Chondrocyte (in vitro differentiated cells): ENCODE measurements around the gene SMURF2. TPM values are rescaled to one million over a fixed set of nuclear protein-coding genes. Genes with fewer than 3 reads are reported as not detected.

Source experiments
- DNase-seq: peaks from one replicate; pipeline ENCODE4 v3.0.0; 2021; ENCODE audit warnings: mixed read lengths, low spot score
- H3K27ac Mint-ChIP-seq: one replicate; pipeline ENCODE4 v1.8.0; 2021; ENCODE audit warnings: mild to moderate bottlenecking, moderate library complexity, mixed read lengths; ENCODE audit not compliant: unreplicated experiment
- H3K27me3 Mint-ChIP-seq: 2 replicates; pipeline ENCODE4 v1.8.0; 2021; ENCODE audit warnings: low read depth, mixed read lengths
- H3K36me3 Mint-ChIP-seq: 2 replicates; pipeline ENCODE4 v1.8.0; 2021; ENCODE audit warnings: low read depth, mixed read lengths
- H3K4me1 Mint-ChIP-seq: 2 replicates; pipeline ENCODE4 v1.8.0; 2021; ENCODE audit warnings: low read depth, mild to moderate bottlenecking, mixed read lengths
- H3K4me3 Mint-ChIP-seq: one replicate; pipeline ENCODE4 v1.8.0; 2021; ENCODE audit warnings: mild to moderate bottlenecking, moderate library complexity, mixed read lengths; ENCODE audit not compliant: unreplicated experiment
- H3K9me3 Mint-ChIP-seq: 2 replicates; pipeline ENCODE4 v1.8.0; 2021; ENCODE audit warnings: low read depth, mixed read lengths
- CTCF ChIP-seq: fragments of 200-600 bp; sonication (generic); IDR thresholded peaks from 2 replicates; pipeline ENCODE4 v1.5.0; 2021; ENCODE audit warnings: antibody characterized with exemption, mild to moderate bottlenecking, moderate library complexity
- total RNA-seq: library from RNA; stranded (reverse); gene quantifications from 3 replicates; pipeline ENCODE4 v1.2.1, GENCODE V29; 2021

SMURF2 gene
- total RNA-seq, 1 donor from 2014 or later = 36.2 TPM

GRCh38 chr17:64544742-64545141 is 117.4 kb downstream of the SMURF2 start:
- Mint-ChIP-seq H3K27me3 (no peaks in the 10 kb centered on the region), H3K9me3 (no peaks in the 10 kb centered on the region), H3K4me1 (peaks cover 19% of the 10 kb centered on the region), H3K36me3 (peaks cover 13% of the 10 kb centered on the region), H3K27ac (no peak overlapping the region), H3K4me3 (no peak overlapping the region)
- DNase-seq = no peak
- TF ChIP-seq CTCF = no peak

GRCh38 chr17:64540118-64540776 is 121.9 kb downstream of the SMURF2 start:
- Mint-ChIP-seq H3K4me1 (peaks cover 14% of the 10 kb centered on the region), H3K27me3 (no peaks in the 10 kb centered on the region), H3K27ac (peak overlapping the region; percentile 12), H3K9me3 (no peaks in the 10 kb centered on the region), H3K4me3 (no peak overlapping the region), H3K36me3 (peaks cover 17% of the 10 kb centered on the region)
- no peak for TF ChIP-seq CTCF
- DNase-seq = no peak

GRCh38 chr17:64538508-64539130 is 123.5 kb downstream of the SMURF2 start:
- no peak for DNase-seq
- no peaks in the 10 kb centered on the region for H3K9me3 Mint-ChIP-seq
- no peaks in the 10 kb centered on the region for H3K27me3 Mint-ChIP-seq
- no peak overlapping the region for H3K4me3 Mint-ChIP-seq
- no peak for TF ChIP-seq CTCF
- peaks cover 14% of the 10 kb centered on the region for H3K4me1 Mint-ChIP-seq
- peaks cover 23% of the 10 kb centered on the region for H3K36me3 Mint-ChIP-seq
- peak overlapping the region; percentile 18 for H3K27ac Mint-ChIP-seq

- H3K4me3 Mint-ChIP-seq = no peak overlapping the region
- H3K36me3 Mint-ChIP-seq = peaks cover 28% of the 10 kb centered on the region
- H3K27me3 Mint-ChIP-seq = no peaks in the 10 kb centered on the region
- no peak overlapping the region for H3K27ac Mint-ChIP-seq
- no peak for DNase-seq
- TF ChIP-seq CTCF = no peak
- no peaks in the 10 kb centered on the region for H3K9me3 Mint-ChIP-seq
- H3K4me1 Mint-ChIP-seq = peaks cover 8% of the 10 kb centered on the region
Observed at GRCh38 chr17:64537488-64537887, 124.6 kb downstream of the SMURF2 start.

- Mint-ChIP-seq H3K4me3 (no peak overlapping the region), H3K36me3 (peaks cover 28% of the 10 kb centered on the region), H3K27ac (no peak overlapping the region), H3K27me3 (no peaks in the 10 kb centered on the region), H3K9me3 (no peaks in the 10 kb centered on the region), H3K4me1 (peaks cover 9% of the 10 kb centered on the region)
- TF ChIP-seq CTCF = no peak
- DNase-seq = no peak
Observed at GRCh38 chr17:64536913-64537312, 125.2 kb downstream of the SMURF2 start.
